GM23338 (cell line): ENCODE measurements around the gene CYB561D1. TPM values are rescaled to one million over a fixed set of nuclear protein-coding genes. Genes with fewer than 3 reads are reported as not detected.

Experiments
- CTCF ChIP-seq, 2 experiments: fragments of 200-600 bp in 1 of 2; sonication (generic) in 1 of 2; conservative IDR thresholded peaks; 2 replicates each; pipeline versions ENCODE4 v1.5.1 to v1.6.1; 2016 to 2017; ENCODE audit warnings: antibody characterized with exemption in 2 of 2, low read depth in 2 of 2, mild to moderate bottlenecking in 2 of 2, moderate library complexity in 1 of 2
- ETS1 ChIP-seq: IDR thresholded peaks from 2 replicates; pipeline ENCODE4 v1.6.1; 2016; ENCODE audit warnings: antibody characterized with exemption
- POLR2AphosphoS5 ChIP-seq: IDR thresholded peaks from 2 replicates; pipeline ENCODE4 v1.6.1; 2016; ENCODE audit warnings: antibody characterized with exemption, low read depth
- ZNF462 ChIP-seq: fragments of 250-450 bp; sonication (Bioruptor Pico); IDR thresholded peaks from 2 replicates; pipeline ENCODE4 v1.5.0; 2020; ENCODE audit warnings: mild to moderate bottlenecking, moderate library complexity
- polyA plus RNA-seq: library from polyadenylated mRNA; unstranded; fragments of >200 nt; fragmentation: Nextera tagmentation; extraction: Ambion mirVana; gene quantifications from 2 replicates; pipeline ENCODE4 v1.2.1, GENCODE V29; 2016
- total RNA-seq: library from RNA; depleted of rRNA; stranded (reverse); fragments of >200 nt; shearing (Covaris generic); gene quantifications from 2 replicates; pipeline ENCODE4 v1.2.3, GENCODE V29; 2014

CYB561D1 gene
- total and polyA plus RNA-seq, 2 experiments from 2014 or later, result 0.95 to 2.7 TPM

GRCh38 chr1:109543283-109543987, 49.5 kb downstream of the CYB561D1 start (continued):
- TF ChIP-seq ZNF462 (CRISPR knock-in tag) (no peak), ETS1 (no peak), POLR2AphosphoS5 (no peak), CTCF (conservative IDR thresholded peaks at IDR 0.05; ENCODE audit: low read depth in 2 of 2) (no peak)
